Dermis blood vessel endothelial cell (primary cell): Measurements from ENCODE around the gene HOXC13. TPM values are rescaled to one million over a fixed set of nuclear protein-coding genes. Genes with fewer than 3 reads are reported as not detected.

ENCODE experiments used
- DNase-seq: peaks from one replicate; pipeline ENCODE4 v3.0.0; 2010
- total RNA-seq: library from RNA; depleted of rRNA; stranded (reverse); fragments of >200 nt; gene quantifications from 2 replicates; pipeline ENCODE4 v1.2.3, GENCODE V29; 2014

HOXC13 gene
- total RNA-seq, 1 donor from 2014 or later = not detected

GRCh38 chr12:53982648-53983567, 44.3 kb downstream of the HOXC13 start:
- no peak for DNase-seq

GRCh38 chr12:53983568-53983949, 44.9 kb downstream of the HOXC13 start:
- DNase-seq = no peak

GRCh38 chr12:53983950-53984572, 45.4 kb downstream of the HOXC13 start:
- no peak for DNase-seq

GRCh38 chr12:53984901-53985691, 46.5 kb downstream of the HOXC13 start, which contains the start of gene HOXC10:
TSS of gene HOXC10 (plus strand) at chr12:53985146. CDS start at chr12:53985260, 114 bp downstream.
- DNase-seq = peak; percentile 82

- no peak for DNase-seq
Measured at GRCh38 chr12:53985692-53985993, 47.0 kb downstream of the HOXC13 start.

GRCh38 chr12:53985994-53986685, 47.5 kb downstream of the HOXC13 start:
- no peak for DNase-seq

- DNase-seq = no peak
Measured at GRCh38 chr12:53986686-53987483, 48.3 kb downstream of the HOXC13 start.

GRCh38 chr12:53987787-53988230, 49.2 kb downstream of the HOXC13 start:
- no peak for DNase-seq

GRCh38 chr12:53988541-53989226, 50.1 kb downstream of the HOXC13 start:
- DNase-seq = no peak

- DNase-seq = peak; percentile 42
Measured at GRCh38 chr12:53989227-53990113, 50.8 kb downstream of the HOXC13 start.

- DNase-seq = no peak
Measured at GRCh38 chr12:53990311-53991076, 51.9 kb downstream of the HOXC13 start.

- DNase-seq = no peak
Measured at GRCh38 chr12:53991077-53991460, 52.4 kb downstream of the HOXC13 start.

- DNase-seq = no peak
Measured at GRCh38 chr12:53992377-53992889, 53.8 kb downstream of the HOXC13 start.

GRCh38 chr12:53993162-53994008, 54.8 kb downstream of the HOXC13 start:
- DNase-seq = no peak

GRCh38 chr12:53994009-53994263, 55.3 kb downstream of the HOXC13 start:
- no peak for DNase-seq

GRCh38 chr12:53994264-53995001, 55.8 kb downstream of the HOXC13 start:
- DNase-seq = no peak

GRCh38 chr12:53995002-53995377, 56.4 kb downstream of the HOXC13 start:
- DNase-seq = no peak
